Measurements from ENCODE around the gene FIBP. TPM values are rescaled to one million over a fixed set of nuclear protein-coding genes. Genes with fewer than 3 reads are reported as not detected.

Gene FIBP
- total and polyA plus RNA-seq, 4 donors = 47.1 to 77.2 (median 62.2) TPM

DNA sequence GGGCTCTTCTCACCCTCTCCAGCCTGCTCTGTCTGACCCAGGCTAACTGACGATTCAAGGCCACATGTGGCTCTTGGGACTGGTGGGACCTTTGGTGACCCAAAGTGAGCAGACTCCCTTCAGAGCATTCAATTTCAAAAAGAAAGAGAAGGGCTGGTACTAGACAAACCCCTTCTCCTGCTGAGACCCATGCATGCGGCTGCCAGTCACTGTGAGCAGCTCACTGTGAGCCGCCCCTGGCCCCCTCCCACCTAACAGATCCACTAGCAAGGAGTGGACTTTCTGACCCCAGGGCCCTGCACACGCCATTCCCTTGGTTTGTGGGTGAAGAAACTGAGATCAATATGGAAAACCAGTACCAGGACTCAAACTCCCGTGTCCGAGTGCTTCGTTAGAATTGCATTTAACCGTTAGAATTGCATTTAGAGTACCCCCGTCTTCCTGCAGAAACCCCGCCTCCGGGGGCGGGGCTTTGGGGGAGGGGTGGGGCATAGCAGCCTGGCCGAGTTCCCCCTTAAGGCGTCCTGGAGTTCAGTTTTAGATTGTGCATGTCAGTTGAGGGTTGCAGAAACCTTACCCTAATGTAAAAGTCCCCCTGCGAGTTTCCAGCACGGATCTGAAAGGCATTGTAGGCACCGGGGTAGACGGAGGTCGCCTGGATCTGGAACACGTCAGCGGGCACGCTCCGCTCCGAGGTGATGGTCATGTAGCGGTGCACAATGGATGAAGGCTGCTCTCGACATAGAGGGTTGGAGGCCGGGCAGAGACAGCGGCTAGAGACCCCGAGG, 20.8 kb downstream of the FIBP start:
- Histone ChIP-seq H3K9me3 (ENCODE audit: control insufficient read depth in 4 of 4, insufficient read depth in 3 of 4, low read length in 3 of 4) (no peaks in the 10 kb centered on the region), H3K27ac (ENCODE audit: low read depth in 1 of 2, low read length in 1 of 2) (no peak overlapping the region), H3K9ac (ENCODE audit: insufficient read depth in 1 of 2, low read length in 2 of 2) (no peak overlapping the region), H3K4me1 (ENCODE audit: control insufficient read depth in 5 of 5, insufficient read depth in 5 of 5, low read length in 5 of 5) (peaks cover 0 to 21% (median 9%) of the 10 kb centered on the region in 5 donors), H3K36me3 (ENCODE audit: control insufficient read depth in 4 of 4, insufficient read depth in 4 of 4, low read length in 4 of 4) (peaks cover 13 to 64% (median 40%) of the 10 kb centered on the region in 4 donors), H3K27me3 (ENCODE audit: control insufficient read depth in 3 of 3, insufficient read depth in 3 of 3, low read length in 2 of 3) (no peaks in the 10 kb centered on the region), H3K4me3 (no peak overlapping the region)
- WGBS, 2 donors = 54 to 67% methylated on average over 29 of the region's 29 CpGs
- TF ChIP-seq, protein P1, sequence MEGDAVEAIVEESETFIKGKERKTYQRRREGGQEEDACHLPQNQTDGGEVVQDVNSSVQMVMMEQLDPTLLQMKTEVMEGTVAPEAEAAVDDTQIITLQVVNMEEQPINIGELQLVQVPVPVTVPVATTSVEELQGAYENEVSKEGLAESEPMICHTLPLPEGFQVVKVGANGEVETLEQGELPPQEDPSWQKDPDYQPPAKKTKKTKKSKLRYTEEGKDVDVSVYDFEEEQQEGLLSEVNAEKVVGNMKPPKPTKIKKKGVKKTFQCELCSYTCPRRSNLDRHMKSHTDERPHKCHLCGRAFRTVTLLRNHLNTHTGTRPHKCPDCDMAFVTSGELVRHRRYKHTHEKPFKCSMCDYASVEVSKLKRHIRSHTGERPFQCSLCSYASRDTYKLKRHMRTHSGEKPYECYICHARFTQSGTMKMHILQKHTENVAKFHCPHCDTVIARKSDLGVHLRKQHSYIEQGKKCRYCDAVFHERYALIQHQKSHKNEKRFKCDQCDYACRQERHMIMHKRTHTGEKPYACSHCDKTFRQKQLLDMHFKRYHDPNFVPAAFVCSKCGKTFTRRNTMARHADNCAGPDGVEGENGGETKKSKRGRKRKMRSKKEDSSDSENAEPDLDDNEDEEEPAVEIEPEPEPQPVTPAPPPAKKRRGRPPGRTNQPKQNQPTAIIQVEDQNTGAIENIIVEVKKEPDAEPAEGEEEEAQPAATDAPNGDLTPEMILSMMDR (IDR thresholded peaks at IDR 0.05; ENCODE audit: control extremely low read depth, extremely low read depth) = no peak
- ATAC-seq (ENCODE audit: insufficient read depth, low FRiP score) (no peak), DNase-seq (no peak)

DNA sequence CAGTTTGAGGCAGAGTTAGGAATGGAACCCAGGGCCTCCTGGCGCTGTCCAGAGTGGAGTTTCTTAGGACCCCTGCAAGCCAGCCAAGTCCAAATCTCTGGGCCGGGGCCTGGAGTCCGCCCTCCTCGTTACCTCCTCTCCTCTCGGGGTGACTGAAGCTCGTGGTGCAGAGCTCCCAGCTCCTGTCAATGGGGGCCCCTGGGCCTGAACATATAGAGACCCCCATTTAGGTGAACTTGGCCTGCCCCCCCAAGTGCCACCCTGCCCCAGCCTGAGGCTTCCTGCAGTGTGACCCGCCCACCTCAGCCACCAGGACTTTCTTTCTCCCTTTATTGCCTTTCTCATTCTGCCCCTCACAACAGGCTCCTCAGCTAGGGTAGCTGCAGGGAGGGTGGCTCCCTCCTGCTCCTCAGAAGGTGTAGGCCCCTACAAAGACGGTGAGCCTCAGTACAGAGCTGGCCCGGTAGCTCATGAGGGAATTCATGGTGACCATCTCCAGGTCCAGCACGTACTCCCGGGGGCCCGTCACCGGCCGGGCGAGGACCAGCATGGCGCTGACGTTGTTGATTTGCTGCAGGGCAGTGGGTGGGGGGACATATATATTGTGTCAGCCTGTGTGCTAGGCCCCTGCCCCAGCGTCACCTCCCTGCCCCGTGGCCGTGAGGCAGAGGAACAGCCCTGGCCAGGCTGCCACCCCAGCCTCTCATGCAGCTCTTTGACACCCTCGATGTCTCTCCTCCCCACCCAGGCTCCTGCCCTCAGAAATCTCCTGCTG, 21.6 kb downstream of the FIBP start:
- WGBS, 2 donors = 85 to 87% methylated on average over 21 of the region's 21 CpGs
- Histone ChIP-seq H3K9me3 (ENCODE audit: control insufficient read depth in 4 of 4, insufficient read depth in 3 of 4, low read length in 3 of 4) (no peaks in the 10 kb centered on the region), H3K4me3 (no peak overlapping the region), H3K27ac (ENCODE audit: low read depth in 1 of 2, low read length in 1 of 2) (no peak overlapping the region), H3K36me3 (ENCODE audit: control insufficient read depth in 4 of 4, insufficient read depth in 4 of 4, low read length in 4 of 4) (peaks cover 13 to 66% (median 45%) of the 10 kb centered on the region in 4 donors), H3K27me3 (ENCODE audit: control insufficient read depth in 3 of 3, insufficient read depth in 3 of 3, low read length in 2 of 3) (no peaks in the 10 kb centered on the region), H3K4me1 (ENCODE audit: control insufficient read depth in 5 of 5, insufficient read depth in 5 of 5, low read length in 5 of 5) (peaks cover 0 to 21% (median 9%) of the 10 kb centered on the region in 5 donors), H3K9ac (ENCODE audit: insufficient read depth in 1 of 2, low read length in 2 of 2) (no peak overlapping the region)
- TF ChIP-seq, protein P1 (IDR thresholded peaks at IDR 0.05; ENCODE audit: control extremely low read depth, extremely low read depth) = no peak
- ATAC-seq (ENCODE audit: insufficient read depth, low FRiP score) (no peak), DNase-seq (no peak)

DNA sequence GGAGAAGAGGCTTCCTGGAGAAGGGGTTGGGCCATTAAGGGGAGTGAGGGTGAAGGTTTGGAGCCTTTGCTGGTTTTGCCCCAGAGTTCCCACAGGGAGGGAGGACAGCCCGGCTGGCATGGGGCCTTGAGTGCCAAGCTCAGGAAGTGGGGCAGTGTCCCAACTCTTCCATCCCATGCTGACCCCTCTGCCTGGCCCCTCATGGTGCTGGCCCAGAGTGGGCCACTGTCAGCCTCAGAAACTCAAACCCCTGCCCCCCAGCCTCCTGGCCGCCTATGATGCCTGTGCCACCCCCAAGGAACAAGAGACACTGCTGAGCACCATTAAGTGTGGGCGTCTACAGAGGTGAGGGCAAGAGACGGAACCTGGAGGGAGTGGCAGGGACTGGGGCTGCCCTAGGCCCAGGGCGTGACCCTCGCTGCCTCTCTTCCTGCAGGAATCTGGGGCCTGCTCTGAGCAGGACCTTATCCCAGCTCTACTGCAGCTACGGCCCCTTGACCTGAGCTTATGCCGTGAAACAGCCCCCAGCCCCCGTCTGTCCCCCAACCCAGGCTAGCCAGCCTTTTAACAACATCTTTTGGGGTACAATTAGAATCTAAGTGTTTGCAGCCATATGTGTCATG, 22.6 kb downstream of the FIBP start:
- TF ChIP-seq, protein P1 (IDR thresholded peaks at IDR 0.05; ENCODE audit: control extremely low read depth, extremely low read depth) = no peak
- no peak overlapping the region for H3K9ac ChIP-seq (ENCODE audit: insufficient read depth in 1 of 2, low read length in 2 of 2)
- no peak overlapping the region for H3K4me3 ChIP-seq
- H3K9me3 ChIP-seq (ENCODE audit: control insufficient read depth in 4 of 4, insufficient read depth in 3 of 4, low read length in 3 of 4) = no peaks in the 10 kb centered on the region
- no peak overlapping the region for H3K27ac ChIP-seq (ENCODE audit: low read depth in 1 of 2, low read length in 1 of 2)
- peak in 1 of 3 donors; percentile 11 for DNase-seq
- peaks cover 13 to 58% (median 45%) of the 10 kb centered on the region in 4 donors for H3K36me3 ChIP-seq (ENCODE audit: control insufficient read depth in 4 of 4, insufficient read depth in 4 of 4, low read length in 4 of 4)
- ATAC-seq (ENCODE audit: insufficient read depth, low FRiP score) = no peak
- H3K4me1 ChIP-seq (ENCODE audit: control insufficient read depth in 5 of 5, insufficient read depth in 5 of 5, low read length in 5 of 5) = peaks cover 0 to 19% (median 12%) of the 10 kb centered on the region in 5 donors
- no peaks in the 10 kb centered on the region for H3K27me3 ChIP-seq (ENCODE audit: control insufficient read depth in 3 of 3, insufficient read depth in 3 of 3, low read length in 2 of 3)
- WGBS, 2 donors = 89 to 95% methylated on average over 8 to 9 of the region's 9 CpGs

Measured in lung (tissue), 12 donors.